Endothelial cell of hepatic sinusoid (primary cell): Measurements from ENCODE around the gene NES.

Experiments used
- in situ Hi-C: cut with HindIII; loops from 2 replicates; pipeline ENCODE4 v1.10.0; 2017; ENCODE audit warnings: low sequenced_read_pairs

NES gene, protein sequence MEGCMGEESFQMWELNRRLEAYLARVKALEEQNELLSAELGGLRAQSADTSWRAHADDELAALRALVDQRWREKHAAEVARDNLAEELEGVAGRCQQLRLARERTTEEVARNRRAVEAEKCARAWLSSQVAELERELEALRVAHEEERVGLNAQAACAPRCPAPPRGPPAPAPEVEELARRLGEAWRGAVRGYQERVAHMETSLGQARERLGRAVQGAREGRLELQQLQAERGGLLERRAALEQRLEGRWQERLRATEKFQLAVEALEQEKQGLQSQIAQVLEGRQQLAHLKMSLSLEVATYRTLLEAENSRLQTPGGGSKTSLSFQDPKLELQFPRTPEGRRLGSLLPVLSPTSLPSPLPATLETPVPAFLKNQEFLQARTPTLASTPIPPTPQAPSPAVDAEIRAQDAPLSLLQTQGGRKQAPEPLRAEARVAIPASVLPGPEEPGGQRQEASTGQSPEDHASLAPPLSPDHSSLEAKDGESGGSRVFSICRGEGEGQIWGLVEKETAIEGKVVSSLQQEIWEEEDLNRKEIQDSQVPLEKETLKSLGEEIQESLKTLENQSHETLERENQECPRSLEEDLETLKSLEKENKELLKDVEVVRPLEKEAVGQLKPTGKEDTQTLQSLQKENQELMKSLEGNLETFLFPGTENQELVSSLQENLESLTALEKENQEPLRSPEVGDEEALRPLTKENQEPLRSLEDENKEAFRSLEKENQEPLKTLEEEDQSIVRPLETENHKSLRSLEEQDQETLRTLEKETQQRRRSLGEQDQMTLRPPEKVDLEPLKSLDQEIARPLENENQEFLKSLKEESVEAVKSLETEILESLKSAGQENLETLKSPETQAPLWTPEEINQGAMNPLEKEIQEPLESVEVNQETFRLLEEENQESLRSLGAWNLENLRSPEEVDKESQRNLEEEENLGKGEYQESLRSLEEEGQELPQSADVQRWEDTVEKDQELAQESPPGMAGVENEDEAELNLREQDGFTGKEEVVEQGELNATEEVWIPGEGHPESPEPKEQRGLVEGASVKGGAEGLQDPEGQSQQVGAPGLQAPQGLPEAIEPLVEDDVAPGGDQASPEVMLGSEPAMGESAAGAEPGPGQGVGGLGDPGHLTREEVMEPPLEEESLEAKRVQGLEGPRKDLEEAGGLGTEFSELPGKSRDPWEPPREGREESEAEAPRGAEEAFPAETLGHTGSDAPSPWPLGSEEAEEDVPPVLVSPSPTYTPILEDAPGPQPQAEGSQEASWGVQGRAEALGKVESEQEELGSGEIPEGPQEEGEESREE (N-terminal part only)

DNA sequence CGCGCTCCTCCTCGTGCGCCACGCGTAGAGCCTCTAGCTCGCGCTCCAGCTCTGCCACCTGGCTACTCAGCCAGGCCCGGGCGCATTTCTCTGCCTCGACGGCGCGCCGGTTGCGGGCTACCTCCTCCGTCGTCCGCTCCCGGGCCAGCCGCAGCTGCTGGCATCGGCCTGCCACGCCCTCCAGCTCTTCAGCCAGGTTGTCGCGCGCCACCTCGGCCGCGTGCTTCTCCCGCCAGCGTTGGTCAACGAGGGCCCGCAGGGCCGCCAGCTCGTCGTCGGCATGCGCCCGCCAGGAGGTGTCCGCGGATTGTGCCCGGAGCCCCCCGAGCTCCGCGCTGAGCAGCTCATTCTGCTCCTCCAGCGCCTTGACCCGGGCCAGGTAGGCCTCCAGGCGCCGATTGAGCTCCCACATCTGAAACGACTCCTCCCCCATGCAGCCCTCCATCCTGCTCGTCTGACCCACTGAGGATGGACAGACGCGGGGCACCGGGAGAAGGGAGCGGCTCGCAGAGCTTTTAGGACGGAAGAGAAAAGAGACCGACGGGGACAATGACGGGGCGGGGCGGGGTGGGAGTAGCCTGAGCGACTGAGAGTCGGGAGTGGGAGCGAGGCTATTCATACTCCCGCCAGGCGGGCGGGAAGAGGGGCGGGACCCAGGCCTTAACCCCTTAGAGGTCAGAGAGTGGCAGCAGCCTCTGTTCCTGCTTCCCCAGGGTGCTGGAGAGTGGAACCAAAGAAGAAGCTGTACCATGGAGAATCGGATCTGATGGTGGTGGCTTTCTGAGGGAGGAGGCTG lies at the start of gene NES:
TSS of gene NES (minus strand) at position 588 of the 796 bp plus-strand sequence. CDS start at position 445, 143 bp downstream.
- in situ Hi-C loops: no loop called here

DNA sequence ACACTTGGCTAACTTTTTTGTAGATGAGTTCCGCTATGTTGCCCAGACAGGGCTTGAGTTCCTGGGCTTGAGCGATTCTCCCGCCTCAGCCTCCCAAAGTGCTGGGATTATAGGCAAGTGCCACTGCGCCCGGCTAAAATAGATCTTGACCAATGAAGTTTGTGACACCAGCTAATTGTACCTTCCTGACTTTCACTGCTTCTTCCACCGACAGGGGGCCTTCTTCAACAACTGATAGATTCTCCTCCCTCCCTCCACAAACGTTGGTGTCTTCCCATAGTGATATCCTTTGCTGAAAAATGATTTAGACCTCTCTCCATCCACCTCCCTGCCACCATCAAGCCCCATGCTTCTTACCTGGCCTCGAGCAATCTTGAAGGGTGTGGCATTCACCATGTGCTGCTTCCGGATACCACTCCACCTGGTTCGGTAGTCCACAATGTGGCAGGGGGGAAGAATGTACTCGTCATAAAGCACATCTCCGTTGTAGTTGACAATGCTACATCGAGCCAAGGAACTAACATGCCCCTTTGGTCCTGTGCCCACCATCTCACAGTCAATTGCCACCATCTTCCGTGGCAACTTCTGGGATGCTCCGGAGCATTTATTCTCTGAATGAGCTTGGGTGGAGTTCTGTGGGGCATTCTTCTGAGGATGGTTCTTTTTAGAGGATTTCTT lies 49.5 kb upstream of the NES start:
- in situ Hi-C loops: loop anchor here (5.0 kb wide), 1 partner anchor 34 kb away; no protein-coding TSS in a partner anchor

DNA sequence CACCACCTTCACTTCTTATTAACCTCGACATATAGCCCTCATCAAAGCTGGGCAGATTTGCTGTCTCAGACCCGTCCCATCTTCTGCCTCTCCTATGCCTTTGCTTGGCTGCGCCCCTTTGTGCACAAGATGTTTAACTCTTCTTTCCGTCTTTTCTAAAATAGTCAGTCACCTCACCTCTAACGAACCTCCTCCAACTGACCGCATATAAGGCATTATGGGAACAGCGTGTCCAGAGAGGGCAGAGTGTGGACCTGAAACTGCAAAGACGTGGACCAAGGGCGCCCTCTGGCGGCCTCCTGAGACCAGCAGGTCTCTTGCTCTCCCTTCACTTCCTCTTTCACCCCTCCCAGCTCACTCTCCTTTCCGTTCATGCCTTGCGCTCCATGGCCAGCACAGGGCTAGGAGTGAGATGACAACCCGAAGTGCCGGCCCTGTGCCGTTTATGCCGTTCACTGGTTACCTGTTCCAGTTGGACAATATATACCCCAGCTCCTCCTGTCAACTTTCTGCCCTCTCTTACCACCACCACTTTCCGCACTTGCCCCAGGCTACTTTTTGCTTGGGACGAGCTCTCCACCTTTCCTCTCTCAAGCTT lies 48.6 kb upstream of the NES start:
- in situ Hi-C loops: loop anchor here (5.0 kb wide), 1 partner anchor 33 kb away; no protein-coding TSS in a partner anchor

DNA sequence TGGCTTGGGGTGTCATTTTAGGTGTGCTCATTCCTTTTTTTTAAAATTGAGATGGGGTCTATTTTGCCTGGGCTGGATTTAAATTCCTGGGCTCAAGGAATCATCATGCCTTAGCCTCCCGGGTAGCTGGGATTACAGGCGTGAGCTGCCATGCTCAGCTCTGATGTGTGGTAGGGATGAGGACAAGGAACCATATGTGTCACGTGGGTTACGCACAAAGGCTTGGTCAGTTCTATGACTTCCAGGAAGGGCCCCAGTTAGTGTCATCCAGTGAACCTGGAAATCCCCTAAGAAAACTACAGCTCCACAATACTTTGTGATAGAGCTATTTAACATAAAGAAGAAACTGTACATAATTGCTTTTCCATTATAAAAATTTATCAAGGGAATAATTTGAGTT lies 44.3 kb upstream of the NES start:
- in situ Hi-C loops: no loop called here

- in situ Hi-C loops: no loop called here
These were observed 43.9 kb upstream of the NES start for GRCh38 chr1:156721131-156721530.

- in situ Hi-C loops: loop anchor here (10.0 kb wide), 2 partner anchors 93 to 137 kb away; partner anchors contain the start of gene INSRR
These were observed 40.1 kb upstream of the NES start for GRCh38 chr1:156717351-156717750.

- in situ Hi-C loops: loop anchor here (10.0 kb wide), 2 partner anchors 90 to 140 kb away; partner anchors contain the start of gene INSRR
These were observed 37.6 kb upstream of the NES start for GRCh38 chr1:156714830-156715229.

GRCh38 chr1:156712626-156713025 lies 35.4 kb upstream of the NES start:
- in situ Hi-C loops: loop anchor here (10.0 kb wide), 2 partner anchors 88 to 142 kb away; partner anchors contain the start of gene INSRR

GRCh38 chr1:156711011-156711817 lies 34.0 kb upstream of the NES start:
- in situ Hi-C loops: loop anchor here (10.0 kb wide), 2 partner anchors 86 to 144 kb away; partner anchors contain the start of gene INSRR

GRCh38 chr1:156709757-156710489 lies 32.7 kb upstream of the NES start:
- in situ Hi-C loops: loop anchor here (10.0 kb wide), 2 partner anchors 85 to 145 kb away; partner anchors contain the start of gene INSRR

- in situ Hi-C loops: no loop called here
These were observed 31.8 kb upstream of the NES start for GRCh38 chr1:156709031-156709430.

GRCh38 chr1:156708218-156708661 lies 31.0 kb upstream of the NES start:
- in situ Hi-C loops: no loop called here

- in situ Hi-C loops: no loop called here
These were observed 30.4 kb upstream of the NES start for GRCh38 chr1:156707417-156708217.

- in situ Hi-C loops: no loop called here
These were observed 29.6 kb upstream of the NES start for GRCh38 chr1:156706657-156707416.

DNA sequence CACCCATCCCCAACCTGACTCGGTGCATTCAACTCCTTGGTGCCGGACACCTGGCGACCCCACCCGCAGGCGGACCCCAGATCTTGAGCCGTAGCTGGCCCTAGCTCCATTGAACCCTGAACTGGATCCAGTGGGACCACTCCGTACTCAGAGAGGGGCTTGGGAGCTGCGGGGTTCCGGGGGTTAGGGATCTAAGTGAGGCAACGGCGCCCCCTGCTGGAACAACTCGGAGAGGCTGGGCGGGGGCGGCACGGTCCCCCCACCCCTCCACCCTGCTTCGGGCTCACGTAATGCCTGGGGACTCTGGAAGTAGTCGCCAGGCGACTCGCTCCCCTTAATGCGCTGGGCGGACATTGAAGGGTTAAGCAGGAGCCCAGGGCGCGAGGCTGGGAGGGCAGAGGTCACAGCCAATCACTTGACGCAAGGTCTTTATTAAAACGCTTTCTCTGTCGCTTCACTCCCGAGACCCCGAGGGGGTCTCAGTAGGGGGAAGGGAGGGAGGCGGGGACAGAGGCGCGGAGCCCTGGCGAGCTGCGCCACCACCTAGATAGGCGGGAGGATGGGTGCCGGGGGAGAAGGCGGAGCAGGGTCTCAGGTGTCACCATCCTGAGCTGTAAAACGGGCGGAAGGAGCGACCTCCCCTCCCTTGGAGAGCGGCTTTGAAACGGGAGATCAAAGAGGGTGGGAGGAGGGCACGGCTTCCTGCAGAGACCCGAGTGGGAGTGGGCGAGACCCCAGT lies 28.9 kb upstream of the NES start:
- in situ Hi-C loops: no loop called here
